ENCODE data around the gene THY1.
"Not testable (repeated sequence)": the region's sequence is repeated elsewhere in the genome, so short reads cannot be mapped to it uniquely, and the experiment has no call there.

The THY1 gene

DNA sequence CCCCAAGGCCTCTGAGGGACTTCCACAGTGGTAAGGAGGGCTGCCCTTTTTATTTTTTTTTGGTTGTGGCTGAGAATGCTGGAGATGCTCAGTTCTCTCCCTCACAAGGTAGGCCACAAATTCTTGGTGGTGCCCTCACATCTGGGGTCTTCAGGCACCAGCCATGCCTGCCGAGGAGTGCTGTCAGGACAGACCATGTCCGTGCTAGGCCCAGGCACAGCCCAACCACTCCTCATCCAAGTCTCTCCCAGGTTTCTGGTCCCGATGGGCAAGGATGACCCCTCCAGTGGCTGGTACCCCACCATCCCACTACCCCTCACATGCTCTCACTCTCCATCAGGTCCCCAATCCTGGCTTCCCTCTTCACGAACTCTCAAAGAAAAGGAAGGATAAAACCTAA lies 4.2 kb downstream of the THY1 start:
- in situ Hi-C loops (cut with MboI; ENCODE audit: low sequenced_read_pairs): no loop called here

DNA sequence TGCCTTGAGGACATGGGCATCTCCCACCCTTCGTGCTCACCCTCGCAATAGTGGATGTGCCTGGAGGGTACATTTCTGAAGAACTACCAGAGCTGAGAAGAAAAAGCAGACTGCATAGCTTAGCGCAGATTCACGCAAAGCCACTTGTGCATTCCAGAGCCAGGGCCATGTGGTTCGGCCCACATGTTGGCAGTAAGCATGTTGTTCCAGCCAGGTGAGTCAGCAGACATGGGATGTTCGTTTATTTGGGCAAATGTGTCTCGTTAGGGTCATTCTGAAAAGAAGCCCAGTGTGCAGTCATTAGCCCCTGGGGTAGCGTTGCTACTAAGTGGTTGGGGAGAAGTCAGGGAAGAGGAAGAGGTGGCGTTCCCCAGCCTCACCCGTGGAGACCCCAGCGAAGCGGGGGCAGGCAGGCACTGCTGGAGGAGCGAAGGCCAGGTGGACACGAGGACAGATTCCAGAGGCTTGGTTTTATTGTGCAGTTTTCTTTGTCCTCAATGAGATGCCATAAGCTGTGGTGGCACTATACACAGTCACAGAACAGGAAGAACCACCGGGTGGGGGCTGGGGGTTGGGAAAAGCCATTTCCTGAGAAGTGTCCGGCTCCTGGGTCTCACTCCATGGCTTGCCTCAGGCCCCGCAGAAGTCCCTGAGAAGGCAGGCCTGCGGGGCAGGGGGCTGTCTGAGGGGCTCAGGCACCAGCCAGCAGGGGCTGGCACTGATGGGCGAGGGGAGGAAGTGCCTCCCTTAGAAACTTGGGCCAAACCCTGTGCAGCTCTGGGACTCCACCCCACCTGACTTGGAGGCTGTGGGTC lies 5.0 kb downstream of the THY1 start:
- in situ Hi-C loops (cut with MboI; ENCODE audit: low sequenced_read_pairs): no loop called here

DNA sequence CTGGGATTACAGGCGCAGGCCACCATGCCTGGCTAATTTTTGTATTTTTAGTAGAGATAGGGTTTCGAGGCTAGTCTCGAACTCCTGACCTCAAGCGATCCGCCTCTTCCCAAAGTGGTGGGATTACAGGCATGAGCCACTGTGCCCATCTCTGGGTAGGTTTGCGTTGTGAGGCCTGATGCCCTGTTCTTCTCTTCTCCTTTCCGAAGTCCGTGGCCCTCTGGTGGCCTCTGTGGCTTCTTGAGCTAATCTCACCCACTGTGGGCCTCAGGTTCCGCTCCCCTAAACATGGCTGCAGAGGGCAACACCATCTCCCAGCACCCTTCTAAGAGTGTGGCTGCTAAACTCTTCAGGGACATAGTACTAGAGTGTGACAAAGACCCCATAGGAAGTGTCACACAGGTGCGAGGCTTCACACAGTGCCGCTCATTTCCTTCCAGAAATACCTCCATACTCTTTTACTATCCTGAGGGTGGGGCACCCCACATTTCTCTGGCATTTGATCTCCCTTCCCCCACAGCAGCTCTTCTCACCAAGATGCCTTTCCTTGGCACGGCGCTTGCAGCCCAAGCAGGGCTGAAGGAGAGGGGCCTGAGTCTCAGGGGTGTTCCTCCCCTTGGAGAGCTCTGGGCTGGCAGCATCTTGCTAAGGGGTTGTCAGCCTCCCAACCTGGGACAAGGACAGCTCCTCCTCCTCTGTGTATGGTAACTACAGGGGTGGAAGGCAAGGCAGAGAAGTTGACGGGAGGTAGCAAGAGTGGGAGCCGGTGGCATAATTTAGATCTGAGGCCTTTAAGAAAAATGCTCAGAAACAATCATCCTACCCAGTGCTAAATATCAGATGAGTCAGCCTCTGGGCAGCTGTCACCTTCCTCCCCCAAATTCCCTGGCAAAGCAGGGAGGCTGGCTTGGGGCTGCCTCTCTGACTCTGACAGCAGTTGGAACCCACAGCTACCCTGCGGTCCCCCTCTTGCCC lies 6.1 kb downstream of the THY1 start:
- in situ Hi-C loops (cut with MboI; ENCODE audit: low sequenced_read_pairs): no loop called here

- in situ Hi-C loops (cut with MboI; ENCODE audit: low sequenced_read_pairs): no loop called here
Observed at GRCh38 chr11:119415966-119416365, 7.0 kb downstream of the THY1 start.

- in situ Hi-C loops (cut with MboI; ENCODE audit: low sequenced_read_pairs): no loop called here
Observed at GRCh38 chr11:119415517-119415916, 7.5 kb downstream of the THY1 start.

- in situ Hi-C loops (cut with MboI; ENCODE audit: low sequenced_read_pairs): no loop called here
Observed at GRCh38 chr11:119414734-119415133, 8.2 kb downstream of the THY1 start.

- in situ Hi-C loops (cut with MboI; ENCODE audit: low sequenced_read_pairs): no loop called here
Observed at GRCh38 chr11:119414321-119414720, 8.7 kb downstream of the THY1 start.

DNA sequence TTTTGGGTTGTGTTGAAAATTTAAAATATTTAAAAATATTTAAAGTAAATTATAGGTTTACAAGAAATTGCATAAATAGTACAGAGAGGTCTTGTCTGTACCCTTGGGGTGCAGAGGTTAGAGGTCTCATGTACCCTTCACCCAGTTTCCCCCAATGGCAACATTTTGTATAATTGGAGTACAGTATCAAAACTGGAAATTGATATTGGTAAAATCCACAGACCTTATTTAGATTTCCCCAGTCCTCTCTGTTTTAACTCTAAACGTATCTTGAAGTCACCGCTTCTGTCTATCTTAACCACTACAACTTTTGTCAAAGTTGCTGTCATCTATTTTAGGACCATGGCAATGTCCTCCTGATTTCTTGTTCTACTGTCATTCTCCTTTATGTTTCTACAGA lies 10.9 kb downstream of the THY1 start:
- in situ Hi-C loops (cut with MboI; ENCODE audit: low sequenced_read_pairs): no loop called here

DNA sequence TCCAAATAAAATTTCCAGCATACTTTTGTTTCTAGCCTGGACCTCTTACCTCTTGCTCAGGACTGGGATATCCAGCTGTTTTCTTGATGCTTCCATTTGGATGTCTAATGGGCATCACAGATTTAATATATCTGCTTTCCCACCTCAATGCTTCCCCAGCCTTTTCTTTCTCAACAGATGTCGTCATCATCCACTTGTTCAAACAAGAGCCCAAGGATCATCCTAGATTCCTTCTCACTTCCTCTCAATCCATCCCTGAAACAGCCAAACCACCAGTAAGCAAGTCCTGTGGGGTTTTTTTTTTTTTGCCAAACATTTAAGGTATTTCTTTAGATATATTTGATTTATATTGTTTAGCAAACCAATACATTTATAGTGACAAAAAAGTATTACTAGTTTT lies 12.5 kb downstream of the THY1 start:
- in situ Hi-C loops (cut with MboI; ENCODE audit: low sequenced_read_pairs): no loop called here

GRCh38 chr11:119409731-119410130 lies 13.2 kb downstream of the THY1 start:
- in situ Hi-C loops (cut with MboI; ENCODE audit: low sequenced_read_pairs): no loop called here

GRCh38 chr11:119406005-119406404 lies 17.0 kb downstream of the THY1 start:
- in situ Hi-C loops (cut with MboI; ENCODE audit: low sequenced_read_pairs): no loop called here

DNA sequence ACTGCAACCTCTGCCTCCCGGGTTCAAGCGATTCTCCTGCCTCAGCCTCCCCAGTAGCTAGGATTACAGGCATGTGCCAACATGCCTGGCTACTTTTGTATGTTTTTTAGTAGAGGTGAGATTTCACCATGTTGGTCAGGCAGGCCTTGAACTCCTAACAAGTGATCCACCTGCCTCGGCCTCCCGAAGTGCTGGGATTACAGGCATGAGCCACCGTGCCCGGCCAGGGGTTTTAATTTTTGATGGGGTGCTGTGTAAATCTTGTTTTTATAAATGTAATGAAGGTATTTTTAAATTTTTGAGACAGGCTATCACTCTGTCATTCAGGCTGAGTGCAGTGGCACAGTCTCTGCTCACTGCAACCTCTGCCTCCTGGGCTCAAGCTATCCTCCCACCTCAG lies 17.5 kb downstream of the THY1 start:
- in situ Hi-C loops (cut with MboI; ENCODE audit: low sequenced_read_pairs): not testable (repeated sequence)

DNA sequence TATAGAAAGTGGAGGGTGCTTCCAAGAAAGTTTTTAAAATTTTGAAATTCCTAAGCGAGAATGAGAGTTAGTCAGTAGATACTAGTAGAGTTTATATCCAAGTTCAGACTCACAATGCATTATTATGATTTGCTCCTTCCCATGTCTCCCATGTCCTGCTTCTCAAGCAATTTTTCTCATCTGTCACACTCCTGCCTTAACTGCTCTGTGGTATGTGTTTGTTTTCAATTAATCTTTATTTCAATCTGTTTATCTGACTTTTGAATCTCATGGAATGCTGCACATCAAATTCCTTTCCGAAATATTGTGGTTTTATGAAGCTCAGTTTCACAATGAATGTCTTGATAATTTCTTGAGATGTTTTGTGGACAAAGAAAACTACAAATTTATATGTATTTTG lies 18.1 kb downstream of the THY1 start:
- in situ Hi-C loops (cut with MboI; ENCODE audit: low sequenced_read_pairs): no loop called here

DNA sequence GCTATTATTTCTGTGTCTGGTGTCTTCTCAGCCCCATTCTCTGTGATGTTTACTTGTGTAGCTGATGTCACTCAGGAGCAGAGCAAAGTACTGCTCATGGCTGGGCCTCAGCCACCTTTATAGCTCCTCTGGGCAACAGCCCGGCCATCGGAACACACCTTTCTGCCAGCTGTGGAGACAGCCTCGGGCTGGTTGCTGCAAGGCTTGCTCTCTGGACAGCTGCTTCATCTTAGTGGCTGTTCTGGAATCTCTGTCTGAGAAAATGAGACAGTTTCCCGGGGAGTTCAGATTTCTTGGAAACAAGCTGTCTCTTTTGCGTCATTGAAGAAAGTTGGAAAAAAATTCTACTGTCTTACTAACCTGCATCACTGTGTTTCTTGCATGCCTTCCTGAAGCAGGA lies 20.0 kb downstream of the THY1 start:
- in situ Hi-C loops (cut with MboI; ENCODE audit: low sequenced_read_pairs): no loop called here

GRCh38 chr11:119402470-119402869 lies 20.5 kb downstream of the THY1 start:
- in situ Hi-C loops (cut with MboI; ENCODE audit: low sequenced_read_pairs): no loop called here

DNA sequence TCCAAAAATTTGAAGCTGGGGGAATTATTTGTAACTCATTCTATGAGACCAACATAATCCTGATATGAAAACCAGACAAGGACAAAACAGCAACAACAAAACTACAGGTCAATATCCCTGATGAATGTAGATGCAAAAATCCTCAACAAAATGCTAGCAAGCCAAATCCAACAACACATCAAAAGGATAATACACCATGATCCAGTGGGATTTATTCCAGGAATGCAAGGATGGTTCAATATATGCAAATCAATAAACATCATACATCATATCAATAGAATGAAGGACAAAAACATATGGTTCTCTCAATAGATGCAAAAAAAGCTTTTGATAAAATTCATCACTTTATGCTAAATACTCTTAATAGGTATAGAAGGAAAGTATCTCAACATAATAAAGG lies 22.1 kb downstream of the THY1 start:
- in situ Hi-C loops (cut with MboI; ENCODE audit: low sequenced_read_pairs): no loop called here

GRCh38 chr11:119397740-119398139 lies 25.2 kb downstream of the THY1 start:
- in situ Hi-C loops (cut with MboI; ENCODE audit: low sequenced_read_pairs): no loop called here

- in situ Hi-C loops (cut with MboI; ENCODE audit: low sequenced_read_pairs): no loop called here
Observed at GRCh38 chr11:119396835-119397234, 26.1 kb downstream of the THY1 start.

GRCh38 chr11:119391275-119391674 lies 31.7 kb downstream of the THY1 start:
- in situ Hi-C loops (cut with MboI; ENCODE audit: low sequenced_read_pairs): no loop called here

DNA sequence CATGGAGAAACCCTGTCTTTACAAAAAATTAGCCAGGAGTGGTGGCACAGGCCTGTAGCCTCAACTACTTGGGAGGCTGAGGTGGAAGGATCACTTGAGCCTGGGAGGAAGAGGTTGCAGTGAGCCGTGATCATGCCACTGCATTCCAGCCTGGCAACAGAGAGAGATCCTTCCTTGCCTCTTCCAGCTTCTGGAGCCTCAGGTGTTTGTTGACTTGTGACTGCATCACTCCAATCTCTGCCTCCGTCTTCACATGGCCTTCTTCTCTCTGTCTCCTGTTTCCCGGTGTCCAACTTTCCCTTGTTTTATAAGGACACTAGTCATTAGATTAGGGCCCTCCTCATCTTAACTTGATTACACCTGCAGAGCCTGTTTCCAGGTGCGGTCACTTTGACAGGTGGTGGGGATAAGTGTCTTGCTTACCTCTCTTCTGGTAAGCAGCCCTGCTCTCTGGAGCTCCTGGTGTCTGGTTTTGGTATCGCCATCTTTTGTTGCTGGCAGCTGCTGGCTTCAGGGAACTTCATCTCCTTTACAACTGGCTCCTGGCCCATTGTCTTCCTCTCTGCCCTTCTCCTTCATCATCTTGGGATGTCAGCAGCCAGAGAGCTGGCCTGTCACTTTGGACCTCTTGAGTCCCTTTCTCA lies 33.2 kb downstream of the THY1 start:
- in situ Hi-C loops (cut with MboI; ENCODE audit: low sequenced_read_pairs): no loop called here

DNA sequence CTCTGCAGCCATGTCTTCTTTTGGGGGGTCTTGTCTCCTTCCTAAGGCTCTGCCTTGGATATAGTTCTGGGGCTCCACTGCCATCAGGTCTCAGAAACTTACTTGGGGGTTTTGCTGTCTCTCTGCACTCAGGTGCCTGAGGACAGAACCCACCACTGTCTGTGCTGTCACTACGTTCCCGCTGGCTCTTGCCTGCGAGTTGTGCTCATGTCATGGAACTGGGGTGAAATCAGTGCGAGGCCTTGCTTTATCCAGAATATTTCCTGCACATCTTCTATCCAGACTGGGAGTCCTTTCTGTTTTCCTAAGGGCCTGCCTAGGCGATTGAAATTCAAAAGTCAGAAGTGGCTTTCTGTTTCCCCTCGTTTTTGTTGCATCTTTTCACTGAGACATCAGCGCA lies 34.9 kb downstream of the THY1 start:
- in situ Hi-C loops (cut with MboI; ENCODE audit: low sequenced_read_pairs): no loop called here
